Measurements from ENCODE around the gene EFEMP1. TPM values are rescaled to one million over a fixed set of nuclear protein-coding genes. Genes with fewer than 3 reads are reported as not detected.

Gene EFEMP1
- total and polyA plus RNA-seq, 2 of the 13 experiments (the other 11 are each of a cell fraction or from before 2014, with no cell fraction given) = not detected

DNA sequence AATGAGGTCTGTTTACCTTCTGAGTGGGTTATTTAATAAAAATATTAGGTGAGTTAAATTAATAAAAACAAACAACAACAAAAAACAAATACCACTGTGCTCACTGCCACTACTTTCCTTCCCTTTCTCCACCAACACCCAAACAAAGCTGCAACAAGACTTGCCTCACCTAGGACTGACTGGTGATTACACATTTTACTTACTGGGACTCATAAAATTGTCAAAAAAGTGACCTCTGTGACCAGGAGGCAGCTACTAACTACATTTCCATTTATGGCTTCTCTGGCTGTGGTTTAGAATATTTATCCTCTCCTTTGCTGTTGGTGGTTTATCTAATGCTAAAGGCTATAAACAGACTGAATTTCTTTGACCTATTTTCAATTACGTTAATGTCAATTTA is 39.8 kb downstream of the EFEMP1 start:
- Histone ChIP-seq H3K27ac (ENCODE audit: extremely low read length, insufficient read depth, low read length) (no peak overlapping the region), H3K4me2 (ENCODE audit: low read depth, low read length) (no peak overlapping the region), H3K9me3 (ENCODE audit: low read length) (no peaks in the 10 kb centered on the region), H3K27me3 (ENCODE audit: control insufficient read depth in 1 of 2, insufficient read depth in 2 of 2, low read length in 2 of 2) (no peaks in the 10 kb centered on the region), H3K4me3 (replicated peaks in 1 of 3; ENCODE audit: insufficient read depth in 1 of 3, low read depth in 2 of 3, low read length in 3 of 3) (no peak overlapping the region), H3K9ac (ENCODE audit: insufficient read depth, low read depth, low read length) (no peak overlapping the region), H3K36me3 (replicated peaks in 1 of 2; ENCODE audit: control insufficient read depth in 1 of 2, insufficient read depth in 2 of 2, low read length in 2 of 2) (no peaks in the 10 kb centered on the region; a peak in 1 of 5 replicates), H3K79me2 (ENCODE audit: insufficient read depth, low read length) (no peaks in the 10 kb centered on the region), H2AFZ (ENCODE audit: low read length) (no peak overlapping the region), H3K4me1 (ENCODE audit: insufficient read depth, low read length) (no peaks in the 10 kb centered on the region), H4K20me1 (ENCODE audit: insufficient read depth, low read length) (no peaks in the 10 kb centered on the region)
- WGBS (ENCODE audit: low lambda C conversion rate) = 0% methylated on average over 1 of the region's 1 CpG
- no peak for TF ChIP-seq ZNF431 (CRISPR knock-in tag; IDR thresholded peaks at IDR 0.05; ENCODE audit: borderline replicate concordance, low read depth)
- no peak for TF ChIP-seq TOPORS (CRISPR knock-in tag; IDR thresholded peaks at IDR 0.05)
- no peak for TF ChIP-seq ZFAT (CRISPR knock-in tag; conservative IDR thresholded peaks at IDR 0.05)
- no peak for TF ChIP-seq THYN1 (CRISPR knock-in tag; IDR thresholded peaks at IDR 0.05; ENCODE audit: borderline replicate concordance, low read depth)
- TF ChIP-seq ZKSCAN5 (CRISPR knock-in tag; IDR thresholded peaks at IDR 0.05) = no peak
- no peak for TF ChIP-seq EHMT2 (IDR thresholded peaks at IDR 0.05; ENCODE audit: borderline replicate concordance, low read depth, low read length)
- no peak for TF ChIP-seq ZNF569 (CRISPR knock-in tag; IDR thresholded peaks at IDR 0.05; ENCODE audit: borderline replicate concordance)
- TF ChIP-seq ZNF891 (CRISPR knock-in tag; IDR thresholded peaks at IDR 0.05) = no peak
- no peak for TF ChIP-seq NBN (conservative IDR thresholded peaks at IDR 0.05)
- TF ChIP-seq ZNF44 (CRISPR knock-in tag; IDR thresholded peaks at IDR 0.05) = no peak
- no peak for TF ChIP-seq MYC (CRISPR knock-in tag; IDR thresholded peaks at IDR 0.05; ENCODE audit: borderline replicate concordance)
- TF ChIP-seq, protein P1, sequence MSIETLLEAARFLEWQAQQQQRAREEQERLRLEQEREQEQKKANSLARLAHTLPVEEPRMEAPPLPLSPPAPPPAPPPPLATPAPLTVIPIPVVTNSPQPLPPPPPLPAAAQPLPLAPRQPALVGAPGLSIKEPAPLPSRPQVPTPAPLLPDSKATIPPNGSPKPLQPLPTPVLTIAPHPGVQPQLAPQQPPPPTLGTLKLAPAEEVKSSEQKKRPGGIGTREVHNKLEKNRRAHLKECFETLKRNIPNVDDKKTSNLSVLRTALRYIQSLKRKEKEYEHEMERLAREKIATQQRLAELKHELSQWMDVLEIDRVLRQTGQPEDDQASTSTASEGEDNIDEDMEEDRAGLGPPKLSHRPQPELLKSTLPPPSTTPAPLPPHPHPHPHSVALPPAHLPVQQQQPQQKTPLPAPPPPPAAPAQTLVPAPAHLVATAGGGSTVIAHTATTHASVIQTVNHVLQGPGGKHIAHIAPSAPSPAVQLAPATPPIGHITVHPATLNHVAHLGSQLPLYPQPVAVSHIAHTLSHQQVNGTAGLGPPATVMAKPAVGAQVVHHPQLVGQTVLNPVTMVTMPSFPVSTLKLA (IDR thresholded peaks at IDR 0.05) = no peak
- no peak for TF ChIP-seq ELF1 (CRISPR knock-in tag; IDR thresholded peaks at IDR 0.05)
- no peak for DNase-seq (ENCODE audit: low spot score)
- ChIA-PET CTCF (ENCODE audit: low intra/inter-chr PET ratio, low total read pairs) (no interaction called here), POLR2A (no interaction called here)
- no peak for ATAC-seq
- in situ Hi-C loops (cut with HindIII; ENCODE audit: extremely low pct_ligation_motif_present, low pct_unique_long_range_greater_than_20kb) (no loop called here), intact Hi-C loops (cut with micrococcal nuclease; ENCODE audit: unreplicated experiment) (no loop called here)
- no peak for FAIRE-seq
- no TSS peak for BruUV-seq (replicated peaks)
